Measurements from ENCODE around the gene LIAS. TPM values are rescaled to one million over a fixed set of nuclear protein-coding genes. Genes with fewer than 3 reads are reported as not detected.

LIAS gene
- total RNA-seq, 1 experiment from 2014 or later, result 23.1 TPM

DNA sequence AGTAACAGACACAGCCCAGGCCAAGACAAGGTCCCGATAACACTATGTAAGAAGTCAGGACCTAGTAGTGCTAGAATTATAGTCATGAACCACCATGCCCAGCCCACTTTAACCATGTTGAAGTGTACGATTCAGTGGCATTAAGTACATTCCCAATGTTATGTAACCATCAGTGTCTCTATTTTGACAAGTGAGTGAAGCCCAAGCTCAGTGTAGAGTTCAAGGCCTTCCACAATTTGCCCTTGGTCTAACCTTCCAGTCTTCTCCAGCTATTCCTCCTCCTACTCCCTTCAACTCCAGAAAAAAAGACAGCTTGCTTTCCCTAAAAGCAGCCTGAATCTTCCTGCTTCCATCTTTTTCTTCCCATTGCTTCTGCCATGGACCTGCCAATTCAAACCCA lies 31.5 kb downstream of the LIAS start:
- Mint-ChIP-seq H3K27me3 (ENCODE audit: low read depth) (no peaks in the 10 kb centered on the region), H3K9me3 (no peaks in the 10 kb centered on the region), H3K27ac (no peak overlapping the region), H3K4me3 (no peak overlapping the region), H3K36me3 (no peaks in the 10 kb centered on the region), H3K4me1 (no peaks in the 10 kb centered on the region)
- ChIA-PET CTCF (interaction anchor here (2.0 kb wide), 1 partner anchor 21 kb away, joined by 7 read pairs; no protein-coding TSS in a partner anchor), POLR2A (no interaction called here)
- TF ChIP-seq FOXP1 (CRISPR knock-in tag; IDR thresholded peaks at IDR 0.05; ENCODE audit: borderline replicate concordance) (no peak), ATF1 (CRISPR knock-in tag; IDR thresholded peaks at IDR 0.05) (no peak), NR3C1 (CRISPR knock-in tag; conservative IDR thresholded peaks at IDR 0.05; ENCODE audit: low read depth) (no peak), MXD4 (CRISPR knock-in tag; IDR thresholded peaks at IDR 0.05; ENCODE audit: borderline replicate concordance) (no peak), EMX1 (CRISPR knock-in tag; IDR thresholded peaks at IDR 0.05) (no peak), ZNF219 (CRISPR knock-in tag; IDR thresholded peaks at IDR 0.05; ENCODE audit: borderline replicate concordance) (no peak), HMGA2 (CRISPR knock-in tag; IDR thresholded peaks at IDR 0.05) (no peak), SMAD3 (CRISPR knock-in tag; IDR thresholded peaks at IDR 0.05; ENCODE audit: borderline replicate concordance) (no peak), SOX15 (CRISPR knock-in tag; IDR thresholded peaks at IDR 0.05) (no peak), NFE2L1 (CRISPR knock-in tag; IDR thresholded peaks at IDR 0.05) (no peak)
- TF ChIP-seq, protein P1, sequence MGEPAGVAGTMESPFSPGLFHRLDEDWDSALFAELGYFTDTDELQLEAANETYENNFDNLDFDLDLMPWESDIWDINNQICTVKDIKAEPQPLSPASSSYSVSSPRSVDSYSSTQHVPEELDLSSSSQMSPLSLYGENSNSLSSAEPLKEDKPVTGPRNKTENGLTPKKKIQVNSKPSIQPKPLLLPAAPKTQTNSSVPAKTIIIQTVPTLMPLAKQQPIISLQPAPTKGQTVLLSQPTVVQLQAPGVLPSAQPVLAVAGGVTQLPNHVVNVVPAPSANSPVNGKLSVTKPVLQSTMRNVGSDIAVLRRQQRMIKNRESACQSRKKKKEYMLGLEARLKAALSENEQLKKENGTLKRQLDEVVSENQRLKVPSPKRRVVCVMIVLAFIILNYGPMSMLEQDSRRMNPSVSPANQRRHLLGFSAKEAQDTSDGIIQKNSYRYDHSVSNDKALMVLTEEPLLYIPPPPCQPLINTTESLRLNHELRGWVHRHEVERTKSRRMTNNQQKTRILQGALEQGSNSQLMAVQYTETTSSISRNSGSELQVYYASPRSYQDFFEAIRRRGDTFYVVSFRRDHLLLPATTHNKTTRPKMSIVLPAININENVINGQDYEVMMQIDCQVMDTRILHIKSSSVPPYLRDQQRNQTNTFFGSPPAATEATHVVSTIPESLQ (CRISPR knock-in tag; IDR thresholded peaks at IDR 0.05), result no peak
- DNase-seq (ENCODE audit: low spot score), result no peak
- ATAC-seq, result no peak

DNA sequence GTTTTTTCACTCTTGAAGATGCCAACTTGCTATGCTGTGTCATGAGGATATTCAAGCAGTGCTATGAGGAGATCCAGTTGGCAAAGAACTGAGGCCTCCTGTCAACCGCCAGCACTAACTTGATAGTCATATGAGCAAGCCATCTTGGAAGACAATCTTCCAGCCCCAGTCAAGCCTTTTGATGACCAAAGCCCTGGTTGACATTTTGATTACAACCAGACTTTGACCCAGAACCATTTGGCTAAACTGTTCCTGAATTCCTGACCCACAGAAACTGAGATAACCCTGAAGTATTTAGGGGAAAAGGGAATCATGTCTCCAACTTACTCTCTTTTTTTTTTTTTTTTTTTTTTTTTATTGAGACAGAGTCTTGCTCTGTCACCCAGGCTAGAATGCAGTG lies 35.5 kb downstream of the LIAS start:
- no peaks in the 10 kb centered on the region for H3K27me3 Mint-ChIP-seq (ENCODE audit: low read depth)
- no peaks in the 10 kb centered on the region for H3K9me3 Mint-ChIP-seq
- no peaks in the 10 kb centered on the region for H3K4me1 Mint-ChIP-seq
- TF ChIP-seq NFATC4 (CRISPR knock-in tag; IDR thresholded peaks at IDR 0.05) (no peak), EMX1 (CRISPR knock-in tag; IDR thresholded peaks at IDR 0.05) (no peak)
- POLR2A ChIA-PET, result no interaction called here
- CTCF ChIA-PET, result no interaction called here
- no peak overlapping the region for H3K4me3 Mint-ChIP-seq
- no peak for DNase-seq (ENCODE audit: low spot score)
- H3K27ac Mint-ChIP-seq, result no peak overlapping the region
- no peak for ATAC-seq
- H3K36me3 Mint-ChIP-seq, result peaks cover 10% of the 10 kb centered on the region

DNA sequence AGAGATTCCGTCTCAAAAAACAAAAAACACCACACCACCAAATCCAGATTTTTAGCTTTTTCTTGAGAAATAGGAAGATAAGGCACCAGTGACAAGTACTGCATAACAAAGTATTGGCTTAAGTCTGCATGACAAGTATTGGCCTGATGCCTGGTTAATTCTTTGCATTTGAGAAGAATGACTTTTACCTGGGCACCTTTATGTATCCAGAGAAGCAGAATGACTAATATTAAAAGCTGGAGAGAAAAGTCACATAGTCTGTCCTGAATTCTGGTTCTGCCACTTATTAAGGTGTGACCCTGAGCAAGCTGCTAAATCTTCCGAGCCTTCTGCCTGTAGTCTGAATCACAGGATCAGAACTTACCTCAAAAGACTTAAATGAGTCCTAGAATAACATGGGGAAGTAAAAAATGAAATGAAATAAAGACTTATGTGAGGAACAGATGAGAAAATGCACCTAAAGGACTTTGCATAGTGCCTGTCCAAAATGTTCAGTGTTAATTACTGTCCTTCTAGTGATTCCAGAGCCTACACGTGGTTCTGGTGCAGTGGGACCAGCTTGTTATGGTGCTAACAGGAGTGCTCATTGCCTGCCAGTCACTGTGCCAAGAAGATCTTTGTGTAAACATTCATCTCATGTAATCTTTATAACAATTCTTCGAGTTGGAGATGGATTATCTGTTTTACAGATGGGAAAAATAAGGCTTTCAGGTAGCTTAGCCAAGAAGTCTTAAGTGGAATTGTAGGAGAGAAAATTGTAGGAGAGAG lies 36.8 kb downstream of the LIAS start:
- H3K4me3 Mint-ChIP-seq, result no peak overlapping the region
- H3K36me3 Mint-ChIP-seq, result peaks cover 15% of the 10 kb centered on the region
- no peak for DNase-seq (ENCODE audit: low spot score)
- TF ChIP-seq, protein P1 (CRISPR knock-in tag; IDR thresholded peaks at IDR 0.05), result no peak
- TF ChIP-seq, protein P2, sequence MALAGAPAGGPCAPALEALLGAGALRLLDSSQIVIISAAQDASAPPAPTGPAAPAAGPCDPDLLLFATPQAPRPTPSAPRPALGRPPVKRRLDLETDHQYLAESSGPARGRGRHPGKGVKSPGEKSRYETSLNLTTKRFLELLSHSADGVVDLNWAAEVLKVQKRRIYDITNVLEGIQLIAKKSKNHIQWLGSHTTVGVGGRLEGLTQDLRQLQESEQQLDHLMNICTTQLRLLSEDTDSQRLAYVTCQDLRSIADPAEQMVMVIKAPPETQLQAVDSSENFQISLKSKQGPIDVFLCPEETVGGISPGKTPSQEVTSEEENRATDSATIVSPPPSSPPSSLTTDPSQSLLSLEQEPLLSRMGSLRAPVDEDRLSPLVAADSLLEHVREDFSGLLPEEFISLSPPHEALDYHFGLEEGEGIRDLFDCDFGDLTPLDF (CRISPR knock-in tag; IDR thresholded peaks at IDR 0.05), result no peak
- TF ChIP-seq, protein P3, sequence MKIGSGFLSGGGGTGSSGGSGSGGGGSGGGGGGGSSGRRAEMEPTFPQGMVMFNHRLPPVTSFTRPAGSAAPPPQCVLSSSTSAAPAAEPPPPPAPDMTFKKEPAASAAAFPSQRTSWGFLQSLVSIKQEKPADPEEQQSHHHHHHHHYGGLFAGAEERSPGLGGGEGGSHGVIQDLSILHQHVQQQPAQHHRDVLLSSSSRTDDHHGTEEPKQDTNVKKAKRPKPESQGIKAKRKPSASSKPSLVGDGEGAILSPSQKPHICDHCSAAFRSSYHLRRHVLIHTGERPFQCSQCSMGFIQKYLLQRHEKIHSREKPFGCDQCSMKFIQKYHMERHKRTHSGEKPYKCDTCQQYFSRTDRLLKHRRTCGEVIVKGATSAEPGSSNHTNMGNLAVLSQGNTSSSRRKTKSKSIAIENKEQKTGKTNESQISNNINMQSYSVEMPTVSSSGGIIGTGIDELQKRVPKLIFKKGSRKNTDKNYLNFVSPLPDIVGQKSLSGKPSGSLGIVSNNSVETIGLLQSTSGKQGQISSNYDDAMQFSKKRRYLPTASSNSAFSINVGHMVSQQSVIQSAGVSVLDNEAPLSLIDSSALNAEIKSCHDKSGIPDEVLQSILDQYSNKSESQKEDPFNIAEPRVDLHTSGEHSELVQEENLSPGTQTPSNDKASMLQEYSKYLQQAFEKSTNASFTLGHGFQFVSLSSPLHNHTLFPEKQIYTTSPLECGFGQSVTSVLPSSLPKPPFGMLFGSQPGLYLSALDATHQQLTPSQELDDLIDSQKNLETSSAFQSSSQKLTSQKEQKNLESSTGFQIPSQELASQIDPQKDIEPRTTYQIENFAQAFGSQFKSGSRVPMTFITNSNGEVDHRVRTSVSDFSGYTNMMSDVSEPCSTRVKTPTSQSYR (CRISPR knock-in tag; IDR thresholded peaks at IDR 0.05), result no peak
- TF ChIP-seq, protein P4, sequence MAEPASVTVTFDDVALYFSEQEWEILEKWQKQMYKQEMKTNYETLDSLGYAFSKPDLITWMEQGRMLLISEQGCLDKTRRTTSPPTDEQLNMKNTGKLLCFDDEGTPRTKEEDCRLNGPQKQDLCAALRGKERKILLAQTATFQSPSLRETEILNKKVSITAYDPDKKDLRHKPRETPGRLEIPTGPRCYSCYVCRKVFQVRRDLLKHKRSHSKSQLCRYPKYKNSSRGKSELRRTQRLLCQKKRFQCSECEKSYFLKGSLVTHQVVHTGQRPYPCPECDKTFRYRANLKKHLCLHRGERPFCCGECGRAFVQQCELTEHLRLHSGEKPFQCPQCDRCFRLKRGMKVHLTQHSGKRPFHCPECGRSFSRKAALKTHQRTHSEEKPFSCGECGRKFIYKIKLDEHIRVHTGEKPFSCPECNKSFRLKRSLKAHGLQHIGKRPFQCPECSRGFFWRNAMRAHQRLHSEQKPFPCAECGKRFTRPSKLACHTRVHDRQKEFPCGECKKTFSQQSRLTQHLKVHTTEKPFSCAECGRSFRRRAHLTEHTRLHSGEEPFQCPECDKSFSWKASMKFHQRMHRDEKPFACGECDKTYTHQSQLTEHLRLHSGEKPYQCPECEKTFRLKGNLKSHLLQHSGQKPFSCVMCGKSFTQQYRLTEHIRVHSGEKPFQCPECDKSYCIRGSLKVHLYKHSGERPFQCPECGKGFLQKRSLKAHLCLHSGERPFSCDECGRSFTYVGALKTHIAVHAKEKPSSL (CRISPR knock-in tag; conservative IDR thresholded peaks at IDR 0.05), result no peak
- TF ChIP-seq ELF4 (CRISPR knock-in tag; IDR thresholded peaks at IDR 0.05; ENCODE audit: low read depth) (no peak), CBFB (CRISPR knock-in tag; IDR thresholded peaks at IDR 0.05; ENCODE audit: low read depth) (no peak), ZNF138 (CRISPR knock-in tag; conservative IDR thresholded peaks at IDR 0.05) (no peak), ZNF423 (CRISPR knock-in tag; IDR thresholded peaks at IDR 0.05) (no peak)
- no peaks in the 10 kb centered on the region for H3K4me1 Mint-ChIP-seq
- H3K9me3 Mint-ChIP-seq, result no peaks in the 10 kb centered on the region
- ChIA-PET POLR2A (no interaction called here), CTCF (interaction anchor here (1.0 kb wide), 1 partner anchor 60 kb away, joined by 3 read pairs; no protein-coding TSS in a partner anchor)
- no peaks in the 10 kb centered on the region for H3K27me3 Mint-ChIP-seq (ENCODE audit: low read depth)
- no peak for ATAC-seq
- no peak overlapping the region for H3K27ac Mint-ChIP-seq
